GM15510 (cell line): ENCODE measurements around the gene DYNC1H1.

Experiments
- POLR2A ChIP-seq: IDR thresholded peaks from 3 replicates; pipeline ENCODE4 v1.6.1; 2011; ENCODE audit warnings: borderline replicate concordance; ENCODE audit not compliant: insufficient read length; ENCODE audit errors: extremely low read depth

The DYNC1H1 gene

DNA sequence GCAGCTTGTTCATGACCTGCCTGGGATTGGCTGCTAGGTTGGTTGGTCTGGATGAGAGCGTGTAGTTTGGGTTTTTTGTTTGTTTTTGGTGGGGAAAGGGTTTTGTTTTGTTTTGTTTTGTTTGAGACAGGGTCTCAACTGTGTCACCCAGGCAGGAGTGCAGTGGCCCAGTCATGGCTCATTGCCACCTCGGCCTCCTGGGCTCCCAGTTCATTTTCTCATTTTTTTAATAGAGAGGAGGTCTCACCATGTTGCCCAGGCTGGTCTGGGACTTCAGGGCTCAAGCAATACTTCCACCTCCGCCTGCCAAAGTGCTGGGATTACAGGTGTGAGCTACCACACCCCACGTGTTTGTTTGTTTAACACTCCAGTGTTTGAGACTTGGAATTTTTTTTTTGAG lies 3.8 kb downstream of the DYNC1H1 start:
- TF ChIP-seq POLR2A, result no peak

DNA sequence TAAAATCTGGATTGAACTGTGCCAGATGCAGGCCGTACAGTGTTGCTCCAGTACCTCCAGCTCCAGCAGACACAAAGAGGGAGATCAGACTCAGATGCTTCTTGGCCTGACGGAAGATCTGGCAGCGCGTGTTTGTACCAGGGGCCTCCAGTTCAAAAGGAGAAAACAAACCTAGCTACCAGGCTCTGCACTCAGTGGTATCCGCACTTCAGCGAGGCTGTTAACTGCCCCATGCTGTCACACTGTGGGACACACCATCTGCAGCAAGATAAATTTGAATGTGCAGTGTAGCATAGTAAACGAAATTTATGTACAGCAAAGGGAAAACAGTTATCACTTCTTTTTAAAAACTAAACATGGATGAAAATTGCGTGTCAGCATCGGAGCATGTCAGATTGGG lies 5.1 kb downstream of the DYNC1H1 start:
- TF ChIP-seq POLR2A, result no peak

DNA sequence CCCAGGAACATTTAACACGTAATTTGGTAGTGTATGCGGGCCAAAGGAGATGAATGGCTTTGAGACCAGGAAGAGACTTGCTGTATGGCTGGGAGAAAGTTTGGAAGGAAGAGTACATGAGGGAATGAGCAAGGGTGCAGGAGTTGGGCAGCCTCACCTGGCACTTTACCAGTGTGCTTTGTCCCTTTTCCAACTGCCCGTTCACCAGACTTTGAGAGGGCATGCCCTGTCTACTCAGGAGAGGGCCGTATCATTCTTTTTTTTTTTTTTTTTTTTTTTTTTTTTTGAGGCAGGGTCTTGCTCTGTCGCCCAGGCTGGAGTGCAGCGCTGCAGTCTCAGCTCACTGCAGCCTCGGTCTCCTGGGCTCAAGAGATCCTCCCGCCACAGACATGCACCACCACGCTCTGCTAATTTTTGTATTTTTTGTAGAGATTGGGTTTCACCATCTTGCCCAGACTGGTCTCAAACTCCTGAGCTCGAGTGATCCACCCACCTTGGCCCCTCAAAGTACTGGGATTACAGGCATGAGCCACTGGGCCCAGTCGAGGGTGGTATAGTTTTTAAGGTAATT lies 6.5 kb downstream of the DYNC1H1 start:
- TF ChIP-seq POLR2A, result no peak

DNA sequence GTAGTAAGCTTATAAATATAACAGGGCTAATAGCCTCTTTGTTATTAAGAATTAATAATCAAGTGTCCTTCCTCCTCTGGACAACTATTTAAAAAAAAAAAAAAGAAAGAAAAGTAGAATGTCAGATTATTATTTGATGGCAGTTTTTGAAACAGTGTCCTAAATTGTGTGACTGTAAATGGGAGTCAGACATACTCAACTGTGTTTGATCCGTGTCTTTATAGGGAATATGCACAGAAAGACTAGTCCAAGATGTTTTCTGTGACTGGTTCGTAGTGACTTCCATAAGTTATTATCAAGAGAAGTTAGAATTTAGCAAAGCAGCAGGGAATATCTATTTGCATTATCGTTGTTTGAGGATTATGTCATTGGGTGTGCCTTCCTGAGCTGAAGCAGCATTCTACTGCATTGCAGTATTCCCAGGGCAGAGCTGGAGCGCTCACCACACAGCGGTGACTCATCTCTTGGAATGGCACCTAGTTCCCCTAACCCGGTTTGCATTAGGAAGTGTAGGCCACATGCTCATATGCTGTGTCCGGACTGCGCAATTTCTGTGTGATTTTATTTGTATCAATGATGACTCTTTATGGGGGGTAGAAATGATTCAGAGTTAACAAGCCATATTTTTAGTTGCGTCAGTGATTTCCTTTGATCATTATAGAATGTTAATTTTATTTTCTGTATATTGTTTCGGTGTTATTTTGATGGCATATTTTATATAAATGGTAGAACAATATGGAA lies 7.9 kb downstream of the DYNC1H1 start:
- no peak for TF ChIP-seq POLR2A

DNA sequence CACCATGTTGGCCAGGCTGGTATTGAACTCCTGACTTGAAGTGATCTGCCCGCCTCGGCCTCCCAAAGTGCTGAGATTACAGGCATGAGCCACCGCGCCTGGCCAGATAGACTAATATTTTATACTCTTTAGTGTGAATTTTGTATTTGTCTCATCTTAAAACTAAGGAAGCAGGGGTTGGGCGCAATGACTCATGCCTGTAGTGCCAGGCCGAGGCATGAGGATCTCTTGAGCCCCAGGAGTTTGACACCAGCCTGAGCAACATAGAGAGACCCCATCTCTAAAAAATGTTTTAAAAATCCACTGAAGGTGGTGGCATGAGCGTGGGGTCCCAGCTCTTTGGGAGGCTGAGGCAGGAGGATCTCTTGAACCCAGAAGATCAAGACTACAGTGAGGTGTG lies 9.0 kb downstream of the DYNC1H1 start:
- no peak for TF ChIP-seq POLR2A

DNA sequence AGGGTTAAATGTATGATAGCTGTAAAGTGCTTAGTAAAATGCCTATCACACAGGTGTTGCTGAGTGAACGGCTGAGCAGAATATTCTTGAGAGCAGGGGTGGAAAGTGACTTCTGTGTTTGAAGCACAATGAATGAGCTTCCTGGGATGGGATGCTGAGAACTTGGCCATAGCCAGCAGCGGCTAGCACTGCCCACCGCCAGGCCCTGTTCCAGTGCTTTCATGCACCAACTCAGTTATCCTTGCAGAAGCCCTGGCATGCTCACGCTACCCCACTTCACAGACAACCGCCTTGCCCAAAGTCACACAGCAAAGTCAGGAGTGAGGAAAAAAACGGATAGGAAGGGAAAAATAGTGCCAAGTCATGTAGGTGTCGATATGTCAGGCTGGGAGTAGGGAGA lies 10.9 kb downstream of the DYNC1H1 start:
- TF ChIP-seq POLR2A, result no peak

DNA sequence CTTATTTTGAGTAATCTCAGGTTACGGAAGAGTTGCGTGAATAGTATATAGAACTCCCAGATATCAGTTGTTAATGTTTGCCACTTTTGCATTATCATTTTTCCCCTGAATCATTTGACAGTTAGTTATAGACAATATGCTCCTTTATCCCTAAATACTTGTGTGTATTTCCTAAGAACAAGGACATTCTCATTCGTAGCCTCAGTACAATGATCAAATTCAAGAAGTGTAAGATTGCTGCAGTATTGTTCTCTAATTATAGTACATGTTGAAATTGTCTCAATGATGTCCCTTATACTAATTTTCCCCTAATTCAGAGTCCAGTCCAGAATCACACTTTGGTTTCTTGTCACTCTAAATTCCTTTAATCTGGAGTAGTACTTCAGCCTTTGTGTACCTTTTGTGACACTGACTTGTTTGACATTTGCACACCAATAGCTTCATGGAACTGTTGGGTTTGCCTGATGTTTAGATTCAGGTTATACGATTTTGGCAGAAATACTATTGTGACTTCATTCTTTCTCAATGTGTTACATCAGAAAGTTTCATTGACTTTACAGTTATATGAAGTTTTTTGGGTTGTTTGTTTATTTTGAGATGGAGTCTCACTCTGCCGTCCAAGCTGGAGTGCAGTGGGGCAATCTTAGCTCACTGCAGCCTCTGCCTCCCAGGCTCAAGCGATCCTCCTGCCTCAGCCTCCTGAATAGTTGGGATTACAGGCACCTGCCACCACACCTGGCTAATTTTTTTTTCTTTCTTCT lies 13.1 kb downstream of the DYNC1H1 start:
- TF ChIP-seq POLR2A, result no peak

DNA sequence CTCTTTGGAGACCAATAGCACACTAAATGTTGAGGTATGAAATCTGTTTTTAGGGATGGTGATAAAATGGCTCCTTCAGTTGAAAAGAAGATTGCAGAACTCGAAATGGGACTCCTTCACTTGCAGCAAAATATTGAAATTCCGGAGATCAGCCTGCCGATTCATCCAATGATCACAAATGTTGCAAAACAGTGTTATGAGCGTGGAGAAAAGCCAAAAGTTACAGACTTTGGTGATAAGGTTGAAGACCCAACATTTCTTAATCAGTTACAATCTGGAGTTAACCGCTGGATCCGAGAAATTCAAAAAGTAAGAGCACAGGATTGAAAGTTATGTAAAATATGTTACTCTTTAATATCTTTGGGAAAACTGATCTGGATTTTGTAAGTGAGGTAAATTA lies 15.3 kb downstream of the DYNC1H1 start:
- no peak for TF ChIP-seq POLR2A

DNA sequence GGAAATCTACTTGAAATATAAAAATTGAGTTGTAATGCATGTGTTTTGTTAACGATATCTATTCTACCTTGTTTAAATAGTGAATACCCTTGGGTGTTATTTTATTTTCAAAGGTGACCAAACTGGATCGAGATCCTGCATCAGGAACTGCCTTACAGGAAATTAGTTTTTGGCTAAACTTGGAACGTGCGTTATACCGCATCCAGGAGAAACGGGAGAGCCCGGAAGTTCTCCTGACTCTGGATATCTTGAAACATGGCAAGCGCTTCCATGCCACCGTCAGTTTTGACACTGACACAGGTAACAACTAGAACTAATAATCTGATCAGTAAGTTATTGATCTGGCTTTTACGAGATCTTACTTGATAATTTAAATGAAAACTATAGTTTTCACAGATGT lies 15.9 kb downstream of the DYNC1H1 start:
- TF ChIP-seq POLR2A, result no peak

DNA sequence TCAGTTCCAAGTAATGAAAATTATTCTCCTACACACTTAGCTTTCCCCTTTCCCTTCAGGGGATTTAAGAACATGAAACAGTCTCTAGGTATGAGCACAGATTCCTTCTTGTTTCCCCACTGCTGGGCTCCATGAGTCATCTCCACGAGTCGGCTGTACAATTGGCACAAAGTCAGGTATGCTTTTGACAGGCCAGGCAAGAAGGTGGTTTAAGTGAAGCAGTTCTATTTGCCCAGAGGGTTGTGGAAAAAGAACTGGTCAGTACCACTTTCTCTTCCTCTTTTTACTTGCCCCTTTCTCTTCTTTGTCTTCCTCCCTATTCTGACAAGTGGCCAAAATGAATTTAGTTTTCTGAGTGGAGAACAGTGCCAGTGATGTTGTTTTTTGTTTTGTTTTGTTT lies 16.3 kb downstream of the DYNC1H1 start:
- TF ChIP-seq POLR2A, result no peak

DNA sequence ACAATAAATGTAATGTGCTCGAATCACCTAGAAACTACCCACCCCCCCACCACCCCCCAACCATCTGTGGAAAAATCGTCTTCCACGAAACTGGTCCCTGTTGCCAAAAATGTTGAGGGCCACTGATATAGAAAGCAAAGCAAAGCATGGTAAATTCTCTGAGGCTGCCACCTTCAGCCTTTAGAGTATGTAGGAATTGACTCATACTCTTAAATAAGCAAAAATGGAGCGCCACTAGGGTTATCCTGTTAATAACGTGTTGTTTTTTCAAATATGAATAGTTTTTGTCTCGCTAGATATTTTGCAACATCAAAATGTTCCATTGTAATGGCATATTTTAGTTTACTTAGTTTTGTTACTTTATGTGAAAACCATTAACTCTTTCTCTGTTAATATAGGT lies 18.2 kb downstream of the DYNC1H1 start:
- no peak for TF ChIP-seq POLR2A

DNA sequence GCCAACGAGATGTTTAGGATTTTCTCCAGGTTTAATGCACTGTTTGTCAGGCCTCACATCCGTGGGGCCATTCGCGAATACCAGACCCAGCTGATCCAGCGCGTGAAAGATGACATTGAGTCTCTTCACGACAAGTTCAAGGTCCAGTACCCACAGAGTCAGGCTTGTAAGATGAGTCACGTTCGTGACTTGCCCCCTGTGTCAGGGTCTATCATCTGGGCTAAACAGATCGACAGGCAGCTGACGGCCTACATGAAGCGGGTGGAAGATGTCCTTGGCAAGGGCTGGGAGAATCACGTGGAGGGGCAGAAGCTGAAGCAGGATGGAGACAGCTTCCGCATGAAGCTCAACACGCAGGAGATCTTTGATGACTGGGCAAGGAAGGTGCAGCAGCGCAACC lies 21.6 kb downstream of the DYNC1H1 start:
- no peak for TF ChIP-seq POLR2A

DNA sequence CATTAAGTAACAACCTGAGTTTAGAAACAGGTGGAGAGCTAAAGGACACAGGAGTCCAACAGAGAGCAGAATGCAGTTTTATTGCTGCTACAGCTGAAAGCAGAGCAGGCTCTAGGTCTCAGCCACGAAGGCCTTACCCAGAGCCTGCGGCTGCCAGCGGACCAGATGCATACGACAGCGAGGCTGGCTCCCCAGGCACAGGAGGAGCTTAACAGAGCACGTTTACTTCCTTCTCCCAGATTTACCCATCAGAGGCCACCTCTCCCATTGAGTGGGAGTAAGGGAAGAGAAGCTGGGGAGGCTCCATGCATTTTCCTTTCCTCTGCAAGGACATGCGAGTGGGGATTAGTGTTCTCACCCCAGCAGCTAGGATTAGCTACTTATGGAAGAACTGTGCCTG lies 22.6 kb downstream of the DYNC1H1 start:
- no peak for TF ChIP-seq POLR2A

DNA sequence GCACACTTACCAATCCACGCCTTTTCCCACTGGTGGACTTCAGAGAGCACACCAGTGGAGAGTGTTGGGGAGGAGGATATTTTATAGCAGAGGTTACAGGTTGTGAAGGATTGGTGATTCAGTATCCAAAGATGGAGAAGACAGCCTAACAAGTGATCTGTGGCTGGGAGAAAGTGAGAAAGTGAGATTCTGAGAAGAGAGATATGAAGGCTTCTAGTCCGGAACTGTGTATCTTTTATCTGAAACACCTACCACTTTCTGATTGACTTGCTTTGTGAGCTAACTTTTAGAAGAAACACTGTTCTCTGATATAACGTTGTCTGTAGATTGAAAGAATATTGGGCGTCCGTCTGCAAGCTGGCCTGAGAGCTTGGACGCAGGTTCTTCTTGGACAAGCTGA lies 24.0 kb downstream of the DYNC1H1 start:
- no peak for TF ChIP-seq POLR2A

DNA sequence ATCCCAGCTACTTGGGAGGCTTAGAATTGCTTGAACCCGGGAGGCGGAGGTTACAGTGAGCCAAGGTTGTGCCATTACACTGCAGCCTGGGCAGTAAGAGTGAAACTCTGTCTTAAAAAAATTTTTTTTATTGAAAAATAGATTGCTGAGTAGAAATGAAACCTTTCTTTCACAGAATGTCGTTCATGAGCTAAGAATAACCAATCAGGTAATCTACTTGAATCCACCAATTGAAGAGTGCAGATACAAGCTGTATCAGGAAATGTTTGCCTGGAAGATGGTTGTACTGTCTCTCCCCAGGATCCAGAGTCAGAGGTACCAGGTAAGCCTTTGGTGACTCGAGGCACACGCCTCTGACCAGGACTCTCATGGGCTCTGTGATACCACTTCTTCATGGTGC lies 27.0 kb downstream of the DYNC1H1 start:
- no peak for TF ChIP-seq POLR2A

DNA sequence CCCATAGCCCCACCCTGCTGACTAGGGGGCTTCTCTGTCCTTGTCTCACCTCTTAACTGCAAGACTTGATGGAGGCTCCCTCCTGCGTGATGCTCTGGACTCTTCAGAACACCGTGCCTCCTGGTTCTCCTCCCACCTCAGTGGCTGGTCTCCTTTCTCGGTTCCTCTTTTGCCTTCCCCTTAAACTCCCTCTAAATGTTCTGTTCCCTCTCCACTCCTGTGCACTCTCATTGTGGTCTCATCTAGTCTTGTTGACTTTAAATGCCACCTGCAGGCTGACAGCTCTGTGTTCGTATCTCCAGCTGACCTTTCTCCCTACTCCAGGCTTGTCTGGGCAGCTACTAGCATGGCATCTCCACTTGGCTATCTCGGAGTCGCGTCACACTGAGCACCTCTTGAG lies 28.3 kb downstream of the DYNC1H1 start:
- TF ChIP-seq POLR2A, result no peak

DNA sequence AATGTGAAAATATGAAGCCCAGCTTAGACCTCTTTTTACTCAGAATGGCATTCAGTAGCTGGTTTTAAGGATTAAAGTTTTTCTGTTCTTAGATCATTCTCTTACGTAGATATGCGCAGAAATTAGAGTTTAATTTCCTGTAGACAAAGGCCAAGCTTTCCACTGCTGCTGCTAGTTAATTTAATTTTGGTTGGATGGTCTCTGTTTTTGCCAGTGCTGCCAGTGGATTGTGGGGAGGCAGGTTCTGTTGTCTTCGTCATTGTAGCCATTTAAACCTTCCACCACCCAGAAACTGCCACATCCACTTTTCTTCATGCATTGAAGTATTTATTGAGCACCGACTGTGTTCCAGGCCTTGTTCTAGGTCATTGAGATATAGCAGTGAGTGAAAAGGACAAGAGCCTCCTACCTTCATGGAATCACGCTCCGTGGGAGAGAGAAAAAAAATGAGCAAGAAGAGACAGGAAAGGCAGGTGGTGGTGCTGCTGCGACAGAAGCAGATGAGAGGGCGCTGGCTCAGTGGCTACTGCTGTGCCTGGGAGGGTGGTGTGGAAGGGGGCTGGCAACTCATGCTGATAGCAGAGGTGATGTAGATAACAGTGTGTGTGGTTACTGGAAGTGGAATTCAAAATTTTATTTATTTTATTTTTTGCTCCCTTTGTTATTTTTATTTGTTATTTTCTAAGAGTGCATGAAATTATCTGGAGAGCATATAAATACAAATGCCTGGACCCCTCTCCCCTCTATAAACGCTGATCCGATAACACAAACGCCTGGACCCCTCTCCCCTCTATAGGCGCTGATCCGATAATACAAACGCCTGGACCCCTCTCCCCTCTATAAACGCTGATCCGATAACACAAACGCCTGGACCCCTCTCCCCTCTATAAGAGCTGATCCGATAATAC lies 33.3 kb downstream of the DYNC1H1 start:
- no peak for TF ChIP-seq POLR2A
